K562 (cell line): ENCODE data around the gene IGSF3. TPM values are rescaled to one million over a fixed set of nuclear protein-coding genes. Genes with fewer than 3 reads are reported as not detected.
"Not testable (repeated sequence)": the region's sequence is repeated elsewhere in the genome, so short reads cannot be mapped to it uniquely, and the experiment has no call there.

Source experiments
- ATAC-seq: fragments of 200-7000 bp; cut with Tn5 transposase; 3 replicates; pipeline ENCODE4 v1.9.1; 2020; ENCODE audit warnings: moderate library complexity
- BruUV-seq: library from RNA; stranded (reverse); fragments of 400-500 nt; replicated peaks from 2 replicates; lab custom pipeline; 2021; lab: Mats Ljungman, UMichigan
- CTCF ChIA-PET: fragments of 300-600 bp; formaldehyde crosslinking; extraction: SDS; loops from one replicate; lab custom pipeline; 2021; ENCODE audit warnings: low intra/inter-chr PET ratio; lab: Yijun Ruan, JAX
- POLR2A ChIA-PET: fragments of 300-600, 350-650 bp; sonication (Branson Sonifier 250); formaldehyde crosslinking; extraction: SDS; loops from one replicate; lab custom pipeline; 2021; ENCODE audit warnings: antibody characterized with exemption, inconsistent platforms; lab: Yijun Ruan, JAX
- DNase-seq, 4 experiments: peaks; one replicate each; pipeline versions ENCODE4 v3.0.0 to v3.0.0-alpha.2; 2011 to 2018; ENCODE audit warnings: low spot score in 3 of 4, mixed read lengths in 3 of 4; ENCODE audit errors: extremely low read depth in 1 of 4
- FAIRE-seq: peaks from 2 replicates; lab custom pipeline; 2011; peaks lifted over from hg19 to GRCh38; lab: Jason Lieb, UNC
- H2AFZ ChIP-seq: 2 replicates; pipeline ENCODE4 v1.6.0; 2011; ENCODE audit warnings: low read depth, low read length, control low read depth, inconsistent platforms
- H3K27ac ChIP-seq: fragments of 200-600 bp; 3 replicates; pipeline ENCODE4 v1.8.0; 2011; ENCODE audit warnings: low read depth, mild to moderate bottlenecking, control low read depth, inconsistent platforms, low read length, moderate library complexity, mixed read lengths; ENCODE audit errors: extremely low read depth
- H3K27me3 ChIP-seq, 2 experiments: fragments of 300-600 bp in 1 of 2; 2 replicates in 1 of 2; 3 replicates in 1 of 2; pipeline versions ENCODE4 v1.6.0 to v1.8.0; 2011; ENCODE audit warnings: inconsistent platforms in 2 of 2, low read length in 2 of 2, mild to moderate bottlenecking in 1 of 2, mixed read lengths in 1 of 2, moderate library complexity in 1 of 2; ENCODE audit not compliant: control insufficient read depth in 2 of 2, insufficient read depth in 2 of 2
- H3K36me3 ChIP-seq: fragments of 300-600 bp; 3 replicates; pipeline ENCODE4 v1.8.0; 2011; ENCODE audit warnings: mild to moderate bottlenecking, low read length, inconsistent platforms; ENCODE audit not compliant: control insufficient read depth, insufficient read depth
- H3K4me1 ChIP-seq, 2 experiments: fragments of 200-600 bp in 1 of 2; replicated peaks in 1 of 2; 2 replicates in 1 of 2; 3 replicates in 1 of 2; pipeline versions ENCODE4 v1.5.1 to v1.8.0; 2011; ENCODE audit warnings: inconsistent platforms in 2 of 2, low read length in 2 of 2, mild to moderate bottlenecking in 1 of 2, mixed read lengths in 1 of 2, moderate library complexity in 1 of 2; ENCODE audit not compliant: control insufficient read depth in 2 of 2, insufficient read depth in 2 of 2
- H3K4me2 ChIP-seq: 2 replicates; pipeline ENCODE4 v1.6.1; 2011; ENCODE audit warnings: low read length, control low read depth, inconsistent platforms, mixed read lengths; ENCODE audit not compliant: insufficient read depth
- H3K4me3 ChIP-seq: fragments of 200-600 bp; sonication (generic), shearing (Covaris generic); 2 replicates; pipeline ENCODE4 v1.5.1; 2016; ENCODE audit warnings: control low read depth, inconsistent platforms
- H3K79me2 ChIP-seq: fragments of 200-600 bp; 3 replicates; pipeline ENCODE4 v1.8.0; 2011; ENCODE audit warnings: low read length, inconsistent platforms; ENCODE audit not compliant: control insufficient read depth, insufficient read depth
- H3K9ac ChIP-seq, 2 experiments: 2 replicates each; pipeline versions ENCODE4 v1.6.0 to v1.6.1; 2011; ENCODE audit warnings: low read depth in 2 of 2, low read length in 2 of 2, control low read depth in 1 of 2, inconsistent platforms in 1 of 2, mild to moderate bottlenecking in 1 of 2, mixed read lengths in 1 of 2; ENCODE audit not compliant: insufficient read depth in 1 of 2
- H3K9me1 ChIP-seq: one replicate; pipeline ENCODE4 v1.6.0; 2011; ENCODE audit warnings: inconsistent platforms, mild to moderate bottlenecking, low read length, moderate library complexity; ENCODE audit not compliant: control insufficient read depth, insufficient read depth
- H3K9me3 ChIP-seq: replicated peaks from 2 replicates; pipeline ENCODE4 v1.5.1; 2011; ENCODE audit warnings: low read depth, low read length, inconsistent platforms; ENCODE audit not compliant: control insufficient read depth, insufficient read depth
- H4K20me1 ChIP-seq: replicated peaks from 2 replicates; pipeline ENCODE4 v1.6.1; 2011; ENCODE audit warnings: low read length, inconsistent platforms, mixed read lengths; ENCODE audit not compliant: control insufficient read depth, insufficient read depth
- C11orf30 ChIP-seq: fragments of 450-650 bp; IDR thresholded peaks from 2 replicates; pipeline ENCODE4 v1.6.1; 2016; ENCODE audit warnings: low read depth, mild to moderate bottlenecking
- GATA2 ChIP-seq: sonication (generic); formaldehyde crosslinking; IDR thresholded peaks from 2 replicates; pipeline ENCODE4 v1.4.0; 2020; ENCODE audit warnings: mild to moderate bottlenecking, missing genetic modification reagents
- HNRNPLL ChIP-seq: fragments of 200-400 bp; formaldehyde crosslinking; IDR thresholded peaks from 2 replicates; pipeline ENCODE4 v1.6.1; 2017; ENCODE audit warnings: low read length, low read depth, mild to moderate bottlenecking; ENCODE audit not compliant: poor library complexity, severe bottlenecking
- KLF1 ChIP-seq: fragments of 450-650 bp; IDR thresholded peaks from 2 replicates; pipeline ENCODE4 v1.6.1; 2016; ENCODE audit warnings: missing genetic modification characterization, missing compliant biosample characterization
- MAFG ChIP-seq: fragments of 450-650 bp; conservative IDR thresholded peaks from 2 replicates; pipeline ENCODE4 v1.6.1; 2016; ENCODE audit warnings: missing genetic modification characterization, missing compliant biosample characterization
- RFX1 ChIP-seq: fragments of 450-650 bp; IDR thresholded peaks from 2 replicates; pipeline ENCODE4 v1.6.1; 2016; ENCODE audit warnings: mild to moderate bottlenecking, moderate library complexity
- ZNF316 ChIP-seq: fragments of 450-650 bp; IDR thresholded peaks from 2 replicates; pipeline ENCODE4 v1.6.1; 2016
- WGBS: fragments of 100-300 bp; shearing (Covaris generic); methylation state at CpG from one replicate; pipeline ENCODE4 v1.1.6; 2016; ENCODE audit warnings: low coverage, mixed read lengths; ENCODE audit not compliant: insufficient coverage; ENCODE audit errors: missing lambda C conversion rate; 5-methylcytosine and 5-hydroxymethylcytosine counted together
- in situ Hi-C: fragments of 300-500 bp; cut with MboI; formaldehyde crosslinking; loops from 4 replicates; pipeline ENCODE4 v1.15.0; 2018; ENCODE audit warnings: inconsistent platforms, mixed read lengths
- intact Hi-C: fragments of 100-400 bp; cut with micrococcal nuclease; formaldehyde crosslinking; loops from 2 replicates; pipeline ENCODE4 v1.14.2; 2022
- polyA plus RNA-seq, 8 experiments: library from polyadenylated mRNA; depleted of rRNA in 4 of 8; stranded (reverse) in 5 of 8; unstranded in 3 of 8; fragments of >200 nt; fragmentation: Nextera tagmentation in 2 of 8; fragmentation: Illumina TruSeq in 1 of 8; extraction: Ambion mirVana in 2 of 8; extraction: Trizol in 1 of 8; gene quantifications; 2 replicates each; pipeline versions ENCODE4 v1.2.1 to v1.2.3, GENCODE V29; 2011 to 2014; ENCODE audit warnings: inconsistent platforms in 1 of 8, missing spikeins in 1 of 8
- total RNA-seq, 7 experiments: library from RNA; depleted of rRNA in 6 of 7; stranded (reverse); fragments of >200 nt in 6 of 7; fragmentation: Illumina TruSeq in 2 of 7; extraction: Trizol in 2 of 7; gene quantifications; 2 replicates each; pipeline versions ENCODE4 v1.2.1 to v1.2.3, GENCODE V29; 2011 to 2021; ENCODE audit warnings: low replicate concordance in 1 of 7
- TF ChIP-seq, protein P1 (sequence below), 3 experiments: IDR thresholded peaks in 2 of 3; conservative IDR thresholded peaks in 1 of 3; 2 replicates each; pipeline ENCODE4 v1.5.1; 2011 to 2012; ENCODE audit warnings: low read length in 3 of 3, mild to moderate bottlenecking in 3 of 3, control low read depth in 2 of 3, improper control_type of control experiment in 1 of 3, inconsistent platforms in 1 of 3, low read depth in 1 of 3, mixed read lengths in 1 of 3, moderate library complexity in 1 of 3; ENCODE audit not compliant: insufficient read depth in 2 of 3

The IGSF3 gene
- total and polyA plus RNA-seq, 9 of the 15 experiments (the other 6 are each of a cell fraction or from before 2014, with no cell fraction given), result 1.1 to 15.0 (median 8.3) TPM

DNA sequence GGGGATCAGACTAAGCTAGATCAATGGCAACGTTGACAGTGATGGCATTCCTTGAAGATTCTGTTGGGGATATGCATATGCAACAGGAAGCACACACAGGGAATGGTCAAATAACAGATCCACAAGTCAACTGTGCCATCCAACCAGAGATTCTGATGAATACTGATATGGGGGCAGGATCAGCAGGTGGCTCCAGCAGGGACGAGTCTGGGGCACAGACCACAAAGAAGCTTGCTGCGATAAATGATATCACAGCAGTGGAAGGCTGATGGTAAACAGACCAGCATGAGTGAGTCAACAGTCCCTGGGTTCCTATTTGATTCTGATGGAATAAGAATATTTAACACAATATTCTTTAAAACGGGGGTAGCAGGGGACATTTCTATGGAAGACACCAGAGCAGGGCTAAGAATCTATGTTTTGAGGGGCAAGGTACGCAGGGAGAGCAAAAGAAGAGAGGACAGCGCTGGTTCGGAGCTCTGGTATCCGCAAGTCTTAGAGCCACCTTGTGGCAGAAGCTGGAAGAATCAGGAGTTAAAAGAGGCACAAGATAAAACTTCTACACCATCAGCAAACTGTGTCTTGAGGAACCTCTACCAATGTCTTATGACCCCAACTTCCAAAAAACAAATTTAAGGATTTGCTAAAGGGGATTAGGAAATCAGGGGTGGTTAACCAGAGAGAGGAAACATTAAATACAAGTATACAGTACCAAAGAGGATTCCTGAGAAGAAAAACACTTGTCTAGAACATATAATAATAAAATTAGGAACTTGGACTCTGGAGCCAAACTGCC, 71.4 kb downstream of the IGSF3 start (continued):
- TF ChIP-seq HNRNPLL (peak; percentile 95), GATA2 (CRISPR knock-in tag) (peak; percentile 48; the same call in 1 of the 2 replicates), KLF1 (tag) (0 out of 2 replicates have a peak, but pooled peaks have one; percentile 21)

DNA sequence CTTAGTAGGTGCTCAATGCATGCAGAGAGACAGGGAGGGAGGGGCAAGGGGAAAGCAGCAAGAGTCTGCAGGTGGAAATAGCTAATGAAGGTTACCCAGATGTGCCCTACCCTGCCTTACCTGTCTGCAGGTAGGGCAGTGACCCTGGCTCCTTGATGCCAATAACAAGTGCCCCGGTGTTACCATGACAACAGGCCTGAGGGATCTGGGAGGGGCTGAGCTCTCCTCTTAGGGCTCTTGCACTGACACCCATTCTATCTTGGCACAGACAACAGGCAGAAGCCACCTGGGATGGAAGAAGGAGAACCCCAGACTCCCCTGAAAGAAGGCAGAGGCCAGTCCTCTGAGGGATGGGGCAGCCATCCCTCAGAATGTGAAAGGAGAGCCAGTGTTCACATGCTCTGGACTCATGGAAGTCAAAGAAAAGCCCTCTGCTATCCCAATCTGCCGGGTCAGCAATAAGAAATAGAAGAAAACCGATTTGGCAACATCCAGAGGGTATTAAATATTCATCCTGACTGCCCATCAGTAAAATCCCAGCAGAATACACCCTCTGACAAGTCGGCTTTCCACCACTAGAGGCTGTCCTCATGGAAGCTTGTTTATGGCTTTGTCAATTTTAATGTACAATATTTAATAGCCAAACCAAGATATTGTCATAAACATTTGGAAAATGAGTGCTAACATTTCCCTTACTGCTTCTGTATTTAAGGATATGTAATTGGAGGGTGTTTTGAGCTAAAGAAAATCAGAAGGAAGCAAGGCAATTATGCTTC, 72.3 kb downstream of the IGSF3 start:
- FAIRE-seq, H3K9me3 ChIP-seq, H3K4me1 ChIP-seq, H3K79me2 ChIP-seq, H2AFZ ChIP-seq, H3K27ac ChIP-seq, H3K9ac ChIP-seq, H4K20me1 ChIP-seq, H3K27me3 ChIP-seq, H3K4me3 ChIP-seq, BruUV-seq, H3K9me1 ChIP-seq, in situ Hi-C loops, H3K36me3 ChIP-seq: not testable (repeated sequence)
- ChIA-PET CTCF (interaction anchor here (0.6 to 1.9 kb wide), 5 partner anchors 10 to 460 kb away, joined by 3 to 6 read pairs (median 3); no protein-coding TSS in a partner anchor), POLR2A (interaction anchor here (1.1 to 1.8 kb wide), 3 partner anchors 11 to 79 kb away, joined by 3 to 9 read pairs (median 4); no protein-coding TSS in a partner anchor)
- peak in 2 of 4 experiments; percentile 8 to 21 for DNase-seq
- peak overlapping the region; percentile 86 for H3K4me2 ChIP-seq
- ATAC-seq, result peak; percentile 73
- intact Hi-C loops, result loop anchor here (10.0 kb wide), 1 partner anchor 460 kb away; no protein-coding TSS in a partner anchor
- TF ChIP-seq RFX1 (peak; percentile 86), MAFG (0 out of 2 replicates have a peak, but pooled peaks have one; percentile 9), C11orf30 (peak; percentile 50), ZNF316 (peak; percentile 54; the same call in 1 of the 2 replicates)
- TF ChIP-seq, protein P1, sequence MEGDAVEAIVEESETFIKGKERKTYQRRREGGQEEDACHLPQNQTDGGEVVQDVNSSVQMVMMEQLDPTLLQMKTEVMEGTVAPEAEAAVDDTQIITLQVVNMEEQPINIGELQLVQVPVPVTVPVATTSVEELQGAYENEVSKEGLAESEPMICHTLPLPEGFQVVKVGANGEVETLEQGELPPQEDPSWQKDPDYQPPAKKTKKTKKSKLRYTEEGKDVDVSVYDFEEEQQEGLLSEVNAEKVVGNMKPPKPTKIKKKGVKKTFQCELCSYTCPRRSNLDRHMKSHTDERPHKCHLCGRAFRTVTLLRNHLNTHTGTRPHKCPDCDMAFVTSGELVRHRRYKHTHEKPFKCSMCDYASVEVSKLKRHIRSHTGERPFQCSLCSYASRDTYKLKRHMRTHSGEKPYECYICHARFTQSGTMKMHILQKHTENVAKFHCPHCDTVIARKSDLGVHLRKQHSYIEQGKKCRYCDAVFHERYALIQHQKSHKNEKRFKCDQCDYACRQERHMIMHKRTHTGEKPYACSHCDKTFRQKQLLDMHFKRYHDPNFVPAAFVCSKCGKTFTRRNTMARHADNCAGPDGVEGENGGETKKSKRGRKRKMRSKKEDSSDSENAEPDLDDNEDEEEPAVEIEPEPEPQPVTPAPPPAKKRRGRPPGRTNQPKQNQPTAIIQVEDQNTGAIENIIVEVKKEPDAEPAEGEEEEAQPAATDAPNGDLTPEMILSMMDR (IDR thresholded peaks at IDR 0.05 in 2 of 3, conservative IDR thresholded peaks at IDR 0.05 in 1 of 3; ENCODE audit: insufficient read depth in 2 of 3, low read depth in 1 of 3, low read length in 3 of 3), result peak; percentile 17 to 45 (median 36); a peak in 3 of 6 replicates
- WGBS, result 39% methylated on average over 4 of the region's 4 CpGs

DNA sequence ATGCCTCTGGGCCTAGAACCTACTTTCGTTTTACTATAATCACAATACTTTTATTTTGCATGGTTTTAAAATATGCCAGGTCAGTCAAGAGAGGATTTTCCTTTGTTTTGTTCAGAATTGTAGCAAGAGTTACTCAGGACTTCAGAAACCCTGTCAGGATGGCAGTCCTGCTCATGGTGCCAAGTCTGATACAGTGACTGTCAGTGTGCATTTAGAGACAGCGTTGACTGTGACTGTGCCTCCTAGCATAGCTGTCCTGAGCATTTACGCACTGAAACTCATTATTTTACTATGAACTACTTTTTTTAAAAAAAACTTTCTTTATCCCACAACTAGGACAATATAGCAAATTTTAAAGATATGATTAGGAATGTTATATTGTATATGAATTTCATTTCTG, 73.6 kb downstream of the IGSF3 start:
- H3K27me3 ChIP-seq, H3K4me1 ChIP-seq, H3K4me3 ChIP-seq, H3K9me1 ChIP-seq, BruUV-seq, H3K4me2 ChIP-seq, H3K9ac ChIP-seq, CTCF ChIA-PET, POLR2A ChIA-PET, H3K27ac ChIP-seq, H3K36me3 ChIP-seq, DNase-seq, H2AFZ ChIP-seq, in situ Hi-C loops, H3K79me2 ChIP-seq, ATAC-seq, FAIRE-seq, H3K9me3 ChIP-seq, H4K20me1 ChIP-seq: not testable (repeated sequence)
- intact Hi-C loops, result loop anchor here (10.0 kb wide), 1 partner anchor 459 kb away; no protein-coding TSS in a partner anchor
- WGBS, result 85% methylated on average over 3 of the region's 3 CpGs
